OCI-LY3 (cell line): ENCODE measurements around the gene APOA1.

Source experiments
- CTCF ChIP-seq: fragments of 200-600, 300-600 bp; sonication (generic); IDR thresholded peaks from 2 replicates; pipeline ENCODE4 v1.5.1; 2014; ENCODE audit warnings: antibody characterized with exemption, low read length, low read depth
- EZH2phosphoT487 ChIP-seq: fragments of 200-600 bp; shearing (Covaris generic); IDR thresholded peaks from 2 replicates; pipeline ENCODE4 v1.6.1; 2018; ENCODE audit warnings: antibody characterized with exemption, mixed run types, low read depth

GRCh38 chr11:116853461-116854073 lies 16.1 kb upstream of the APOA1 start:
- TF ChIP-seq CTCF (no peak), EZH2phosphoT487 (no peak)
